NCI-H2107 treated with DMSO at 0.1 percent for 48 hours (cell line): Measurements from ENCODE around the gene PKNOX2.
A peak's percentile ranks its signal among the peaks of the same experiment; 100 is the strongest.

Experiments used
- DNase-seq: peaks from one replicate; lab custom pipeline; 2025; ENCODE audit not compliant: unreplicated experiment; lab: John Stamatoyannopoulos, UW

PKNOX2 gene

GRCh38 chr11:125401746-125402145 is 237.2 kb downstream of the PKNOX2 start:
- no peak for DNase-seq

- DNase-seq, result no peak
Observed at GRCh38 chr11:125402435-125402834, 237.9 kb downstream of the PKNOX2 start.

GRCh38 chr11:125404157-125404810 is 239.7 kb downstream of the PKNOX2 start:
- DNase-seq, result no peak

GRCh38 chr11:125404811-125405790 is 240.6 kb downstream of the PKNOX2 start:
- DNase-seq, result peak; percentile 7

- DNase-seq, result no peak
Observed at GRCh38 chr11:125407046-125407445, 242.5 kb downstream of the PKNOX2 start.

- DNase-seq, result no peak
Observed at GRCh38 chr11:125408311-125408711, 243.8 kb downstream of the PKNOX2 start.

- no peak for DNase-seq
Observed at GRCh38 chr11:125410091-125410490, 245.5 kb downstream of the PKNOX2 start.

GRCh38 chr11:125412177-125412496 is 247.6 kb downstream of the PKNOX2 start:
- no peak for DNase-seq

GRCh38 chr11:125412509-125412908 is 248.0 kb downstream of the PKNOX2 start:
- DNase-seq, result no peak

GRCh38 chr11:125413226-125413625 is 248.7 kb downstream of the PKNOX2 start:
- DNase-seq, result no peak

GRCh38 chr11:125414121-125414520 is 249.6 kb downstream of the PKNOX2 start:
- no peak for DNase-seq

GRCh38 chr11:125416981-125417935 is 252.7 kb downstream of the PKNOX2 start:
- DNase-seq, result no peak

GRCh38 chr11:125418396-125418795 is 253.8 kb downstream of the PKNOX2 start:
- DNase-seq, result no peak

GRCh38 chr11:125422681-125423080 is 258.1 kb downstream of the PKNOX2 start:
- no peak for DNase-seq

- no peak for DNase-seq
Observed at GRCh38 chr11:125423247-125423849, 258.8 kb downstream of the PKNOX2 start.

- DNase-seq, result no peak
Observed at GRCh38 chr11:125425601-125426000, 261.1 kb downstream of the PKNOX2 start.

- no peak for DNase-seq
Observed at GRCh38 chr11:125426818-125427528, 262.4 kb downstream of the PKNOX2 start.

GRCh38 chr11:125428486-125429173 is 264.1 kb downstream of the PKNOX2 start:
- no peak for DNase-seq

- no peak for DNase-seq
Observed at GRCh38 chr11:125429174-125429707, 264.7 kb downstream of the PKNOX2 start.
